ENCODE measurements around the gene ZNF775.

DNA sequence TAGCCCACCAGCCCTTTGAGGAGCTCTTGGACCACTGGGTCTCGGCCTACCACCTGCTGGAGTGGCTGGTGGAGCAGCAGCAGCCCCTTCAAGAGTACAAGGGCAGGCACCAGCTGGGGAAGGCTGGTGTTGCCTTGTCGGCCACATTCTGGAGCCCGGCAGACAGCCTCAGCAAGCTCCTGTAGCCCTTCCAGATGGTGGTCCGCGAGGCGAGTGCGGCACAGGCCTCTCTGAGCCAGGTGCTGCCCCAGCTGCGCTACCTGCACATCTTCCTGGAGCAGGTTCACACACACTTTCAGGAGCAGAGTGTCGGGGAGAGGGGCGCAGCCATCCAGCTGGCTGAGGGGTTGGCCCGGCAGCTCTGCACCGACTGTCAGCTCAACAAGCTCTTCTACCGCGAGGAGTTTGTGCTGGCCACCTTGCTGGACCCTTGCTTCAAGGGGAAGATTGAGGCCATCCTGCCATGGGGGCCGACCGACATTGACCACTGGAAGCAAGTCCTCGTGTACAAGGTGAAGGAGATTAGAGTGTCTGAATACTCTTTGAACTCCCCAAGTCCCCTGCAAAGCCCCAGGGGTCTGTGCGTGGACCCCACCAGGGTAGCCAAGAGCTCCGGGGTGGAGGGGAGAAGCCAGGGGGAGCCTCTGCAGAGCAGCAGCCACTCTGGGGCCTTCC is 48.8 kb upstream of the ZNF775 start:
- TF ChIP-seq, protein P1, sequence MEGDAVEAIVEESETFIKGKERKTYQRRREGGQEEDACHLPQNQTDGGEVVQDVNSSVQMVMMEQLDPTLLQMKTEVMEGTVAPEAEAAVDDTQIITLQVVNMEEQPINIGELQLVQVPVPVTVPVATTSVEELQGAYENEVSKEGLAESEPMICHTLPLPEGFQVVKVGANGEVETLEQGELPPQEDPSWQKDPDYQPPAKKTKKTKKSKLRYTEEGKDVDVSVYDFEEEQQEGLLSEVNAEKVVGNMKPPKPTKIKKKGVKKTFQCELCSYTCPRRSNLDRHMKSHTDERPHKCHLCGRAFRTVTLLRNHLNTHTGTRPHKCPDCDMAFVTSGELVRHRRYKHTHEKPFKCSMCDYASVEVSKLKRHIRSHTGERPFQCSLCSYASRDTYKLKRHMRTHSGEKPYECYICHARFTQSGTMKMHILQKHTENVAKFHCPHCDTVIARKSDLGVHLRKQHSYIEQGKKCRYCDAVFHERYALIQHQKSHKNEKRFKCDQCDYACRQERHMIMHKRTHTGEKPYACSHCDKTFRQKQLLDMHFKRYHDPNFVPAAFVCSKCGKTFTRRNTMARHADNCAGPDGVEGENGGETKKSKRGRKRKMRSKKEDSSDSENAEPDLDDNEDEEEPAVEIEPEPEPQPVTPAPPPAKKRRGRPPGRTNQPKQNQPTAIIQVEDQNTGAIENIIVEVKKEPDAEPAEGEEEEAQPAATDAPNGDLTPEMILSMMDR (IDR thresholded peaks at IDR 0.05) = no peak
- no peak for TF ChIP-seq ZFX (IDR thresholded peaks at IDR 0.05; ENCODE audit: borderline replicate concordance)

All from 22Rv1 (cell line).